ENCODE data around the gene ST3GAL4. TPM values are rescaled to one million over a fixed set of nuclear protein-coding genes. Genes with fewer than 3 reads are reported as not detected.

ST3GAL4 gene
- total RNA-seq, 1 donor from 2014 or later: 15.9 TPM

GRCh38 chr11:126311401-126312291 lies 43.8 kb upstream of the ST3GAL4 start:
- no peak for TF ChIP-seq CTCF (conservative IDR thresholded peaks at IDR 0.05; ENCODE audit: low read depth, low read length)
- H3K4me3 ChIP-seq (ENCODE audit: low read depth, low read length): no peak overlapping the region
- DNase-seq (ENCODE audit: low read depth): no peak

- no peak overlapping the region for H3K4me3 ChIP-seq (ENCODE audit: low read depth, low read length)
- DNase-seq (ENCODE audit: low read depth): no peak
- no peak for TF ChIP-seq CTCF (conservative IDR thresholded peaks at IDR 0.05; ENCODE audit: low read depth, low read length)
Measured at GRCh38 chr11:126312961-126313360, 42.5 kb upstream of the ST3GAL4 start.

- no peak overlapping the region for H3K4me3 ChIP-seq (ENCODE audit: low read depth, low read length)
- no peak for TF ChIP-seq CTCF (conservative IDR thresholded peaks at IDR 0.05; ENCODE audit: low read depth, low read length)
- DNase-seq (ENCODE audit: low read depth): no peak
Measured at GRCh38 chr11:126313826-126314225, 41.7 kb upstream of the ST3GAL4 start.

GRCh38 chr11:126317432-126317755 lies 38.1 kb upstream of the ST3GAL4 start:
- no peak for TF ChIP-seq CTCF (conservative IDR thresholded peaks at IDR 0.05; ENCODE audit: low read depth, low read length)
- H3K4me3 ChIP-seq (ENCODE audit: low read depth, low read length): no peak overlapping the region

GRCh38 chr11:126317756-126318573 lies 37.5 kb upstream of the ST3GAL4 start:
- TF ChIP-seq CTCF (conservative IDR thresholded peaks at IDR 0.05; ENCODE audit: low read depth, low read length): no peak
- DNase-seq (ENCODE audit: low read depth): no peak
- no peak overlapping the region for H3K4me3 ChIP-seq (ENCODE audit: low read depth, low read length)

More at GRCh38 chr11:126317432-126317755, 38.1 kb upstream of the ST3GAL4 start:
- DNase-seq (ENCODE audit: low read depth): no peak

GRCh38 chr11:126318574-126319373 lies 36.7 kb upstream of the ST3GAL4 start:
- H3K4me3 ChIP-seq (ENCODE audit: low read depth, low read length): no peak overlapping the region
- DNase-seq (ENCODE audit: low read depth): no peak
- TF ChIP-seq CTCF (conservative IDR thresholded peaks at IDR 0.05; ENCODE audit: low read depth, low read length): no peak
